ENCODE measurements around the gene EVI5.

EVI5 gene

DNA sequence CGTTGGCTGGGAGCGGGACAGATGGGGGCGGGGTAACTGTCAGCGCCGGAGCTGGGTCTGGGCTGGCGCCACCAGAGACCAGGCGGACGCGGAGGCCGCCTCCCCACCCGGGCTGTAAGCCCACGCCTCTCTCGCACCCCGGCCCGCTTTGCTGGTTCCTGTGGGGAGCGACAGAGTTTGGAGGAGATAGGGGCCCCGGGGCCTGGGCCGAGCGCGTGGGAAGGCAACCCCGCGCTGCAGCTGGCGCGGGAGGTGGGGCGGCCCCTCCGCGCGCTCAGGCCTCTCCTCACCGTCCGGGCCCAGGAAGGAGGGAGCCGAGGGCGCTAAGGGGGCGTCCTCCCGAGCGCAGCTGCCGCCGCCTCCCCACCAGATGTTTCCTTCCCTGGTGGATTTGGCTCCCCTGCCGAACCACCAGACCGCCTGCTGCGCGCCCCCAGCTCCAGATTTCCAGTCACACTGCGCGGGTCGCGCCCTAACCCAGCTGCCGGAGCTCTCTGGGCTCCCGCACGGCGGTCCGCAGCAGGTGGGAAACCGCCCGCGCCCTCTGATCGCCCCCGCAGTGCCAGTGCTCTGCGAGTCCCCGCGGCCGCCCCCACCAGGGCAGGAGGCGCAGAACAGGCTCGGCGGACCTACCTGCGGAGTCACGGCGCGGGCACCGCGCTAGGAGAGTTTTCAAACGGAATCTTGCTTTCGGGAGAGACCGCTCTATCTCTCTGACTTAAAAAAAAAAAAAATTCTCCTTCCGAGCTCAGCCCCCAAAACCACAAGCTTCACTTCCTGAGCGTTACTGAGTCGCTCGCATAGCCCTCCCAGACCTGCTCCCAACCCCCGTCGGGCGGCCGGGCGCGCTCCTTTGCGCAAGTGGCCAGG lies 299.3 kb downstream of the EVI5 start:
- H3K4me3 Mint-ChIP-seq: peak overlapping the region; percentile 79
- H3K4me1 Mint-ChIP-seq: peaks cover 45% of the 10 kb centered on the region
- peak; percentile 67 for DNase-seq
- no peaks in the 10 kb centered on the region for H3K36me3 Mint-ChIP-seq (ENCODE audit: low read depth)
- no peaks in the 10 kb centered on the region for H3K9me3 Mint-ChIP-seq
- H3K27me3 Mint-ChIP-seq (ENCODE audit: low read depth, poor library complexity): peaks cover 92% of the 10 kb centered on the region
- TF ChIP-seq, protein P1, sequence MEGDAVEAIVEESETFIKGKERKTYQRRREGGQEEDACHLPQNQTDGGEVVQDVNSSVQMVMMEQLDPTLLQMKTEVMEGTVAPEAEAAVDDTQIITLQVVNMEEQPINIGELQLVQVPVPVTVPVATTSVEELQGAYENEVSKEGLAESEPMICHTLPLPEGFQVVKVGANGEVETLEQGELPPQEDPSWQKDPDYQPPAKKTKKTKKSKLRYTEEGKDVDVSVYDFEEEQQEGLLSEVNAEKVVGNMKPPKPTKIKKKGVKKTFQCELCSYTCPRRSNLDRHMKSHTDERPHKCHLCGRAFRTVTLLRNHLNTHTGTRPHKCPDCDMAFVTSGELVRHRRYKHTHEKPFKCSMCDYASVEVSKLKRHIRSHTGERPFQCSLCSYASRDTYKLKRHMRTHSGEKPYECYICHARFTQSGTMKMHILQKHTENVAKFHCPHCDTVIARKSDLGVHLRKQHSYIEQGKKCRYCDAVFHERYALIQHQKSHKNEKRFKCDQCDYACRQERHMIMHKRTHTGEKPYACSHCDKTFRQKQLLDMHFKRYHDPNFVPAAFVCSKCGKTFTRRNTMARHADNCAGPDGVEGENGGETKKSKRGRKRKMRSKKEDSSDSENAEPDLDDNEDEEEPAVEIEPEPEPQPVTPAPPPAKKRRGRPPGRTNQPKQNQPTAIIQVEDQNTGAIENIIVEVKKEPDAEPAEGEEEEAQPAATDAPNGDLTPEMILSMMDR (IDR thresholded peaks at IDR 0.05): peak; percentile 25
- no peak overlapping the region for H3K27ac Mint-ChIP-seq

DNA sequence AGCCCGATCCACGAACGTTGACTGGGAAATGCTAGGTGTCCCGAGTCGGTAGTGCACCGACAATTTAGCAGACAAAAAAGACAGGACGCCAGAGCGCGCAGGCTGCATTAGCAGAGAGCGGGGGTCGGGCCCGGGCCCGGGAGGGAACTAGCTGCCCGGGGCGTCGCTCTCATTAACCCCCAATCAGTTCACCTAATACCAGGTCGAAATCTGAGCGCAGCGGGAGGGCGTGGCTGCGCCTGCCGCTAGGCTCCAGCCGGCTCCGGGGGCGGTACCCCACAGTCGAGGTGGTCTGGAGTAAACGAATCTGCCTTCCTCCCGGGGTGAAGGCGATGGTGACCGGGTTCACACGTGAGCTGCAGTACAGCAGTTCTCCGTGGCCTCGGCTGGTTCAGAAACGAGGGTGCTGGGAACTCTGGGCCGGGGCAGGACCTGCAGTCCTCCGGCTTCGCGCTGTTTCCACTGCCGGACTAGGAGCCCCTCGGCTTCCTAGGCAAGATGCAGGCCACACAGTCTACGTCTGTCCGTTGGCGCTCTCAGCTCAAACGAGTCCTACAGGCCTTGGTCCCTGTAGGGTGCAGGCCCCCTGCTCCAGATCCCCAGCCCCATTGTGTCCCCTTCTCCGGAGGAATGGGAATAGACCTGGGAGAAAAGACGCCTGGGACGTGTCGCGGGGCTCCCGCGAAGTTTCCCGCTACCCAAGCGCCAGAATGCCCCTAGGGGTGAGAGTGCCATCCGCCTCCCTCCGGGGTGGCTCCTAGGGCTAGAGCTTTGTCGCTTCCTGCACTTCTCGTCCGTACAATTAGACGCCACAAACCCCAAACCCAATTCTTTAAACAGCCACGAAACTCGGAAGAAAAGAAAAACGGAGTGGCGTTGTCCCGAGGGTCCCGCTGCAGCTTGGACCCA lies 300.2 kb downstream of the EVI5 start:
- TF ChIP-seq, protein P1 (IDR thresholded peaks at IDR 0.05): no peak
- DNase-seq: peak; percentile 71
- H3K27ac Mint-ChIP-seq: no peak overlapping the region
- H3K4me1 Mint-ChIP-seq: peaks cover 50% of the 10 kb centered on the region
- no peaks in the 10 kb centered on the region for H3K9me3 Mint-ChIP-seq
- no peaks in the 10 kb centered on the region for H3K36me3 Mint-ChIP-seq (ENCODE audit: low read depth)
- H3K27me3 Mint-ChIP-seq (ENCODE audit: low read depth, poor library complexity): peaks cover 99% of the 10 kb centered on the region
- H3K4me3 Mint-ChIP-seq: peak overlapping the region; percentile 79

DNA sequence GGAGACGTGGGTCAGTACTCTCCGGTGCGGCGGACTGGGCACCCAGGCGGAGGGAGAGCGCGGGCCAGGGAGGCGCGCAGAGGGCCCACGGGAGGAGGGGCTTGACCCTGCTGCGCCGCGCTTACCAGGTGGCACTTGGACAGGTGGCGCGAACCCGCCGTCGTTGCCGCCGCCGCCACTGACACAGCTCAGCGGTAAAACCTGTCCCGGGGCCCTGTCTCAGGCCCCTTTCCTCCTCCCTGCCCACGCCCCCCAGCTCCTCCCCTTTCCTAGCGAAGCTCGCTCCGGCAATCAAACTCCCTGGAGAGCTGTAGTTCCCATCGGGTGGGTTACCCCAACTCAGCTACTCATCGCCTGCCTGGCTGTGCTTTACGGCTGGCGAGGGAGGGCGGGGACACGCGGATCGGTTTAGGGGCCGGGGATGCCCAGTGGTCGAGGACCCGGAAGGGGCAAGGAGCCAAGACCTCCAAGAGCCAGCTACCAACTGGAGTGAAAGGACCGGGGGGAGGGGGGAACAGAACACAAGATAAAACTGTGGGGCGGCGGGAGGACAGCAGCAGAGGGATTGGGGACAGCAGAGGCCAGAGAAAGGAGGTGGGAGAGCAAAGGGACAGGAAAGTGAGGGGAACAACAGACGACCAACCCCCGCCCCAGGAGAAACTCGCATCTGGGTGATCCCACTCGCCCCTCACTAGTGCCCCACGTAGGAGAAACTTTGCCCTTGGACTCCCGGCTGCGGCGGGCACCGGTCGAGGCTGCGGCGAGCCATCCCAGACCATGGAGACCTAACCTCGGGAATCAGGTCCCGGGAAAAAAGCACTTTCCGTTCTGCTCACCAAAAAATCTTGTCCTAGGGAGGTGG lies 301.1 kb downstream of the EVI5 start:
- Mint-ChIP-seq H3K4me1 (peaks cover 50% of the 10 kb centered on the region), H3K4me3 (peak overlapping the region; percentile 79), H3K27ac (no peak overlapping the region), H3K27me3 (ENCODE audit: low read depth, poor library complexity) (peaks cover 99% of the 10 kb centered on the region), H3K36me3 (ENCODE audit: low read depth) (no peaks in the 10 kb centered on the region), H3K9me3 (peaks cover 4% of the 10 kb centered on the region)
- TF ChIP-seq, protein P1 (IDR thresholded peaks at IDR 0.05): no peak
- DNase-seq: peak; percentile 61

DNA sequence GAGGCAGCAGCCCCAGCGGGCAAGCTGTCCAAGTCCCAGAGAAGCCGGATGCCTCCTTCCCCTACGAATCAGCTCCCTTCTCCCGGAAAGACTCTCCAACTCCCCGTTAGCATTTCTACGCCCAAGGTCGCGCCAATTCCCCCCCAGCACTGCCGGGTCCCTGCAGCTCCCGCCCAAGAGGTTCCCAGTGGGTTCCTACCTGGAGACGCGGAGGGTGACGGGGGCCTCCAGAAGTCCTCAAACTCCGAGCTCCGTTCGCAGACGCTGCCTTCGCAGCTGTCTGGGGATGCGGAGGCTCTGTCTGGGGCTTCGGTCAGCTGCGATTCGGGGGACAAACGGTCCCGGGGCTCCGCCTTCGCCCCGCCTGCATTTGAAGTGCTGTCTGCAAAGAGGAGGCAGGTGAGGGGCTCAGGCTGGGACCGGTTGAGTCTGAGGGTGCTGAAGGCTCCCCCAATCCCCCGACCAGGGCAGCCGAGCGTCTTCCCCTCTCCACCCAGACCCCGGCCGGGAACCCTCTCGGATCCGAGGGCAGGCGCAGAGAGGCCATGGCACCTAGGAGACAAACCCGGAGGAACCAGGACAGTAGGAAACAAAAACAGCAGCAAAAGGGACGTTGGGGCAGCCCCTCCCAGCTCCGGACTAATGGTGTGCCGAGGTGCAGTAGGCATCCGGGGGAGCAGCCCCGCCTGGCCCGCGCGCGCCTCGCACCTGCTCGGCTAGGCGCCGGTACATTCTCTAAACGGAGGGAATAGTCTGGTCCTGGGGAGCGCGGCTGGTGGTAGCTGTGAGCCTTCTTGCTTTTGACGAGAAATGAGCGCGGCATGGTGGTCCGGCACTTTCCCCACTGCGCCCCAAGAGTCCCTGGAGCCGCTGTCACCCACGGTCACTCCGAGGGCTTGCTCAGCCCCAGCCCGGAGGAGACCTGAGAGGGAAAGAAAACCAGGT lies 302.0 kb downstream of the EVI5 start:
- Mint-ChIP-seq H3K9me3 (peaks cover 4% of the 10 kb centered on the region), H3K36me3 (ENCODE audit: low read depth) (no peaks in the 10 kb centered on the region), H3K27ac (no peak overlapping the region), H3K4me1 (peaks cover 50% of the 10 kb centered on the region), H3K27me3 (ENCODE audit: low read depth, poor library complexity) (peaks cover 99% of the 10 kb centered on the region), H3K4me3 (peak overlapping the region; percentile 66)
- TF ChIP-seq, protein P1 (IDR thresholded peaks at IDR 0.05): no peak
- DNase-seq: peak; percentile 34

All from nephron progenitor cell (in vitro differentiated cells).